ENCODE data around the gene WWOX. TPM values are rescaled to one million over a fixed set of nuclear protein-coding genes. Genes with fewer than 3 reads are reported as not detected.

Gene WWOX
- polyA plus RNA-seq, 2 of the 4 experiments (the other 2 are of a cell fraction): 16.0 to 17.2 TPM

- CTCF ChIA-PET: no interaction called here
- WGBS (ENCODE audit: missing lambda C conversion rate): 65% methylated on average over 4 of the region's 5 CpGs
- no peak for FAIRE-seq
Observed at GRCh38 chr16:78259873-78260272, 160.4 kb downstream of the WWOX start.

GRCh38 chr16:78264642-78265041 is 165.2 kb downstream of the WWOX start:
- Histone ChIP-seq H3K27ac (no peak overlapping the region), H3K4me1 (no peaks in the 10 kb centered on the region), H3K4me3 (no peak overlapping the region), H3K9me3 (no peaks in the 10 kb centered on the region), H3K4me2 (no peak overlapping the region)
- ChIA-PET CTCF (no interaction called here), POLR2A (no interaction called here)
- no peak for FAIRE-seq
- no peak for TF ChIP-seq CHD4 (IDR thresholded peaks at IDR 0.05; ENCODE audit: borderline replicate concordance)
- no peak for TF ChIP-seq EHMT2 (IDR thresholded peaks at IDR 0.05; ENCODE audit: low read depth)
- TF ChIP-seq MYC (IDR thresholded peaks at IDR 0.05; ENCODE audit: borderline replicate concordance, low read length): no peak
- no peak for TF ChIP-seq HEYL (CRISPR knock-in tag; IDR thresholded peaks at IDR 0.05)
- no peak for TF ChIP-seq CBX8 (IDR thresholded peaks at IDR 0.05)
- 92% methylated on average over 6 of the region's 6 CpGs for WGBS (ENCODE audit: missing lambda C conversion rate)
- DNase-seq (ENCODE audit: low read depth in 1 of 2, low spot score in 1 of 2): no peak
- no peak for ATAC-seq

More at GRCh38 chr16:78259873-78260272, 160.4 kb downstream of the WWOX start:
- POLR2A ChIA-PET: no interaction called here
- TF ChIP-seq ZFP36 (IDR thresholded peaks at IDR 0.05; ENCODE audit: borderline replicate concordance, partially characterized antibody): no peak
- TF ChIP-seq GATA3 (IDR thresholded peaks at IDR 0.05; ENCODE audit: borderline replicate concordance): no peak
- no peak for TF ChIP-seq MAX (IDR thresholded peaks at IDR 0.05)
- TF ChIP-seq CBX2 (IDR thresholded peaks at IDR 0.05; ENCODE audit: borderline replicate concordance, low read depth): no peak
- TF ChIP-seq RAD21 (conservative IDR thresholded peaks at IDR 0.05 in 1 of 2, IDR thresholded peaks at IDR 0.05 in 1 of 2): no peak
- no peak for TF ChIP-seq TFCP2L1 (CRISPR knock-in tag; IDR thresholded peaks at IDR 0.05)
- TF ChIP-seq EHMT2 (IDR thresholded peaks at IDR 0.05; ENCODE audit: low read depth): no peak
- no peak for TF ChIP-seq HOXA7 (CRISPR knock-in tag; IDR thresholded peaks at IDR 0.05)
- no peak for TF ChIP-seq HOXB5 (CRISPR knock-in tag; IDR thresholded peaks at IDR 0.05)
- no peak for TF ChIP-seq CHD4 (IDR thresholded peaks at IDR 0.05; ENCODE audit: borderline replicate concordance)
- no peak for TF ChIP-seq ATOH8 (CRISPR knock-in tag; IDR thresholded peaks at IDR 0.05; ENCODE audit: low read depth)
- no peak for TF ChIP-seq FOSB (CRISPR knock-in tag; IDR thresholded peaks at IDR 0.05)
- no peak for TF ChIP-seq RFX5 (IDR thresholded peaks at IDR 0.05)
- no peaks in the 10 kb centered on the region for H3K9me3 ChIP-seq
- H3K27ac ChIP-seq: no peak overlapping the region
- DNase-seq (ENCODE audit: low read depth in 1 of 2, low spot score in 1 of 2) (no peak), ATAC-seq (no peak)
- H3K4me2 ChIP-seq: no peak overlapping the region
- no peaks in the 10 kb centered on the region for H3K4me1 ChIP-seq
- H3K4me3 ChIP-seq: no peak overlapping the region

- Histone ChIP-seq H3K4me1 (no peaks in the 10 kb centered on the region), H3K4me3 (no peak overlapping the region), H3K9me3 (no peaks in the 10 kb centered on the region), H3K27ac (no peak overlapping the region), H3K4me2 (no peak overlapping the region)
- CTCF ChIA-PET: no interaction called here
- ATAC-seq (no peak), DNase-seq (ENCODE audit: low read depth in 1 of 2, low spot score in 1 of 2) (no peak), FAIRE-seq (no peak)
- POLR2A ChIA-PET: no interaction called here
- TF ChIP-seq PBX3 (IDR thresholded peaks at IDR 0.05) (no peak), CTCF (IDR thresholded peaks at IDR 0.05) (no peak), HEYL (CRISPR knock-in tag; IDR thresholded peaks at IDR 0.05) (no peak), MAZ (IDR thresholded peaks at IDR 0.05; ENCODE audit: borderline replicate concordance, low read depth, low read length) (no peak), ATOH8 (CRISPR knock-in tag; IDR thresholded peaks at IDR 0.05; ENCODE audit: low read depth) (no peak), HDAC2 (IDR thresholded peaks at IDR 0.05) (no peak), ZC3H11A (IDR thresholded peaks at IDR 0.05) (no peak)
- 86% methylated on average over 7 of the region's 7 CpGs for WGBS (ENCODE audit: missing lambda C conversion rate)
Observed at GRCh38 chr16:78269256-78269655, 169.8 kb downstream of the WWOX start.
